HG02973 (cell line): ENCODE results near the gene SPAG6.
A peak's percentile ranks its signal among the peaks of the same experiment; 100 is the strongest.
"Not testable (repeated sequence)": the region's sequence is repeated elsewhere in the genome, so short reads cannot be mapped to it uniquely, and the experiment has no call there.

ENCODE experiments used
- ATAC-seq: cut with Tn5 transposase; IDR thresholded peaks from one replicate; pipeline ENCODE4 v1.9.1; 2021; ENCODE audit warnings: moderate library complexity; ENCODE audit not compliant: unreplicated experiment

The SPAG6 gene

GRCh38 chr10:22345301-22346095, at the start of gene SPAG6:
SPAG6 (plus strand) TSS chr10:22345496; CDS start chr10:22345612, 116 bp downstream.
- no peak for ATAC-seq

- ATAC-seq: no peak
These were observed 44.1 kb upstream of the SPAG6 start for GRCh38 chr10:22301193-22301592.

GRCh38 chr10:22303461-22303860, 41.8 kb upstream of the SPAG6 start:
- ATAC-seq: no peak

GRCh38 chr10:22305721-22306120, 39.6 kb upstream of the SPAG6 start:
- ATAC-seq: no peak

DNA sequence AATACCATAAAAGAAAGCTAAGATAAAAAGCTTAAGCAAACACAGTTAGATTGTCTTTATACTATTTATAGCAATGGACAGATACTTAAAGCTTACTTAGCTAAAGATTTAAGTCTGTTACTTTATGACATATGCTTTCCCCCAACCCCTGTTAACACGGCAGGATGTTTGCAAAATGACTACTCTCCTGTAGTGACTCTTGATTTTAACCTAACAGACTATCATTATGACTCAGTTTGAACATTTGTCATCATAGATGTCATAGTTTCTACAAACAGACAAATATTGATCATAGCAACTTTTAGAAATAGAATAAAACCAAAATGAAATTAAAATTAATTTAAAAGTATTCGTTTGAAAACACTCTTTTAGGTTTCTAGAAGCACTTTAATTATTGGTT, 36.9 kb upstream of the SPAG6 start:
- ATAC-seq: peak; percentile 93

GRCh38 chr10:22309180-22310000, 35.9 kb upstream of the SPAG6 start:
- ATAC-seq: no peak

GRCh38 chr10:22310012-22310411, 35.3 kb upstream of the SPAG6 start:
- ATAC-seq: not testable (repeated sequence)

DNA sequence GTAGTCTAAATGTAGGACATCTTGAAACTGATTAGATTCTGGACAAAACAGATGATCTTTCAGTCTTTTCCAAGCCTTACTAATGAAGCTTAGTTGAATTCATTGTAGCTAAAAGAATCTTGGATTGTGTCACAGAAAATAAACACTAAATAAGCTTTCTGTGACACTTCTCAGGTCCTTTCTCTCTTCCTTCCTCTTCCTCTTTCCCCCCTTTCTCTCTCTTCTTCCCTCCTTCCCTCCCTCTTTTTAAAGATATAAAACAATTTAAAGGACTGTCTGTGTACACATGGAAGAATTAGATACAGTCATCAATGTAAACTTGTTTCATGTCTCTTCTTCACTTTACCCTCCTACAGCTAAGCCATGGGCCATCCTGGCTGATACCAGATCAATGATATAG, 34.4 kb upstream of the SPAG6 start:
- ATAC-seq: no peak

DNA sequence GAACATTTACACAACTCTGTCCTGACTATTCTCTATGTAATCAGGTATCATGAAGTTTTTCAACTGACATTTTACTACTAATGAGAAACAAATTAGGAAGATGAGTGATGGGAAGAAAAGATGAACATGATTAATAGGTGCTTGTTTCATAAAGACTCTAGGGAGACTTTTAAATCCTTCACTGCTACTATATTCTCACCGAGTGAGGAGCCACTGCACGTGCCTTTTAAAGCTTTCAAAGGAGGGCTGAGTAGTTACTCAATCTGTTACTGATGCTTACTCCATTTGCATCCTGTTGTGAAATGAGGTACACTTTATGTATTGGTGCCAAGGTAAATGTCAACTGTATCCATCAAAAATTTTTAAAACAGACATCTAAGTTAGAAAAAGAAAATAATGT, 30.4 kb upstream of the SPAG6 start:
- ATAC-seq: no peak

GRCh38 chr10:22315455-22316285, 29.6 kb upstream of the SPAG6 start:
- peak; percentile 17 for ATAC-seq

DNA sequence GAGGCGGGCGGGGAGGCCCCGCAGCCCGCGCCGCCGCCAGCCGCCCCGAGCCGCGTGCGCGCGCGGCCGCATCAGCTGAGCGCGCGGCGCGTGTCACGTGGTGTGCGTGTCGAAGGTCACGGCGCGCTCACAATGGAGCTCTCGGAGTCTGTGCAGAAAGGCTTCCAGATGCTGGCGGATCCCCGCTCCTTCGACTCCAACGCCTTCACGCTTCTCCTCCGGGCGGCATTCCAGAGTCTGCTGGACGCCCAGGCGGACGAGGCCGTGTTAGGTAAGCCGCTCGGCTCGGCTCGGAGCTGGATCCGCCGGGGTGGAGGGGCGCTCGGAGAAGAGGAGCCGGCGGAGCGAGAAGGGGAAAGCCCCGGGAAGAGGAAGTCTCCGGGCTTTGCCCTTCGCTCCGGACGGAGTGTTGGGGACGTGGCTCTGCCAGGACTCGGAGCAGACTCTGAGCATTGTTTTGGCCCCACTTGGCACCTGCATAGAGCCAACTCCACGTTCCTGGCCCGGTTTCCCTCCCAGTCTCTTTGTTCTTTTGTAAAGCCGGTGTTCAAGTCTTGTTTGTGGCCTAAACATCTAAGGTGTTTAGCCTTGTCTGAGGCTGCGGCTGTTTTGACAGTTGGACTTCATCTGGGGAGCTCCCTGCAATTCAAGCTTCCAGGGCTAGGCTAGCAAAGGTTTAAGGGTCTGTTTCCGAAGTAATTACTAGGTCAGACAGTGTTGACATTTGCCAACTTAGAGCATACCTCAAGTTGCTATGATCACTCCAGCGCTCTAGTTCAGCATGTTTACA, 28.8 kb upstream of the SPAG6 start, which contains the start of gene COMMD3:
COMMD3 (plus strand) TSS at position 103 of the 790 bp plus-strand sequence; CDS start at position 133, 30 bp downstream.
- ATAC-seq: peak; percentile 53

DNA sequence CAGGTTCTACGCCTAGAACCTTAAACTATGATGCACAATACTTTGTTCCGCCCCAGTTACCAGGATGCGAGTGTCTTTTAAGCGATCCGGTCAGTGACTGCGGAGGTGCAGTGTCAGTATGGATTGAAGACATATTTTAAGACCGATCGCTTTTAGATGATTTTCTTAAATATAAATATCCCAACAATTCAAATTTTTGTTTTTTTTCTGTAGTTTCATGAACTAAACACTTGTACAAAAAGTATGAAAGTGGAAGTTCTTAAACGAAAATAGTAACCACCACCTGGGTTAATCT, 28.3 kb upstream of the SPAG6 start:
- no peak for ATAC-seq

- no peak for ATAC-seq
These were observed 27.3 kb upstream of the SPAG6 start for GRCh38 chr10:22317771-22318565.

GRCh38 chr10:22318772-22319171, 26.5 kb upstream of the SPAG6 start:
- no peak for ATAC-seq

DNA sequence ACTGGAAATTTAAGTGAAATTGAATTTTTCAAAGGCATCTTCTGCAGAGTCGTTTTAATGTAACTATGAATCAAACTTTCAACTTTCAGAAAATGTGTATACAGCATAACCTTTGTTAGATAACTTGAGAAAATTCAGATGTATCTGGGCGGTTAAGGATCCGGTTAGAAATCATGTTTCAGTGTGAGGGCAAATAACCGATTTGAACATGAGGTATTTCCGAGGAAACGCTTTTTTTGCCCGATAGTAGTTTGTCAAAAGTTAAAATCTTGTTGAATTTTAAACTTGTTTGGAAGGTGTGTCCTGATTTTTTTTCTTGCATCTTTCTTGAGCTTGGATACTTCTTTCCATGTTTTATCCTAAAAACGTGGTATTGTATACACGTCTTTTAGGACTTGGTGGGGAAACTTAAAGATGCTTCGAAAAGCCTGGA, 25.7 kb upstream of the SPAG6 start:
- ATAC-seq: no peak

DNA sequence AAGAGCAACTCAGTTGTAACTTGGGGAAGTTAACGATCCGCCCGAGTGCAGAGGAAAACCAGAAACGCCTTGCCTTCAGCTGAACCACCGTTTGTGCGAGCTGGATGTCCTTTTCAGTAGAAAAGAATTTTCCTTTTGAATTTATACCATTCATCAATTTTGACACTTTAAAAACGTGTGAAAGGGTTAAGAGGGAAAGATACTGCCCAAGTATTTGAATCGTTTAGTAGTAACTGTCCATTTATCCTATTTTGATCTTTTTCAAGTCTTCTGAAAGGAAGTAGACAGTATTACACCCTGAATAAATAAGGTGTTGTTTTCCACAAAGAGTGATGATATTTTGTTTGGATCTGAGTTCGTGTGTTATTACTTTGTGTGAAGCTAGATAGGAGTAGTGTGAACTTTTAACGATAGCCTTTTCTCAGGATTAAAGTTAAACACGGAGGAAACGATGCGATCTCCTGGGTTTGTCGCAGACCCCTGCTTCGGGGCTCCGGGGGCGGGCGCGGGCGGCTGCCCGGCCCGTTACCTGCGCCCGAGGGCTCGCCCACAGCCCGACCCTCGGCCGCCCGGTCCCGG, 25.2 kb upstream of the SPAG6 start:
- no peak for ATAC-seq

DNA sequence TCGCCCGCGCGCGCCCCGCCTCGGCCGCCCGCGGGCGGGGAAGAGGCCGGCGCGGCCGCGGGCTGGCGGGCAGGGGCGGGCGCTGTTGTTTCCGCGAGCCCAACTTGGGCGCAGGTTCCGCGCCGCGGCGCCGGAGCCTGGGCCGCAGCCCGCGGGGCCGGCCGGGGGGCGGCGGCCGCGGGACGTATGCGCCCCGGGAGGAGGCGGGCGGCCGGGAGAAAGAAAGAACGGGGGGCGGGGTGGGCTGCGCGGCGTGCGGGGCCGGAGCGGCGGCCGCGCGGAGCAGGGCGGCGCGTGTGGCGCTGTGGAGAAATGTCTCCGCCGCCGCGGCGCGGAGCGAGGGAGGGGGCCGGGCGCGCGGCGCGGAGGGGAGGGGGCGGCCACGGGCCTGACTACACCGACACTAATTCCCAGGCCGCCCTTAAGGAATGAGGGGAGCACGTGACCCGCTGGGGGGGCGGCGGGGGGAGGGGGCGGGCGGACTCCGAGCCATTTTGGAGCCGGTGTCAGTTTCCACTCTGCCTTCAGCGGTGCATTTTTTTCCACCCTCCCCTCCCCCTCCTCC, 24.6 kb upstream of the SPAG6 start, which contains the start of gene BMI1:
BMI1 (plus strand) TSS at position 509 of the 565 bp plus-strand sequence. CDS start 5,351 bp downstream, outside the sequence.
- ATAC-seq: peak; percentile 21

DNA sequence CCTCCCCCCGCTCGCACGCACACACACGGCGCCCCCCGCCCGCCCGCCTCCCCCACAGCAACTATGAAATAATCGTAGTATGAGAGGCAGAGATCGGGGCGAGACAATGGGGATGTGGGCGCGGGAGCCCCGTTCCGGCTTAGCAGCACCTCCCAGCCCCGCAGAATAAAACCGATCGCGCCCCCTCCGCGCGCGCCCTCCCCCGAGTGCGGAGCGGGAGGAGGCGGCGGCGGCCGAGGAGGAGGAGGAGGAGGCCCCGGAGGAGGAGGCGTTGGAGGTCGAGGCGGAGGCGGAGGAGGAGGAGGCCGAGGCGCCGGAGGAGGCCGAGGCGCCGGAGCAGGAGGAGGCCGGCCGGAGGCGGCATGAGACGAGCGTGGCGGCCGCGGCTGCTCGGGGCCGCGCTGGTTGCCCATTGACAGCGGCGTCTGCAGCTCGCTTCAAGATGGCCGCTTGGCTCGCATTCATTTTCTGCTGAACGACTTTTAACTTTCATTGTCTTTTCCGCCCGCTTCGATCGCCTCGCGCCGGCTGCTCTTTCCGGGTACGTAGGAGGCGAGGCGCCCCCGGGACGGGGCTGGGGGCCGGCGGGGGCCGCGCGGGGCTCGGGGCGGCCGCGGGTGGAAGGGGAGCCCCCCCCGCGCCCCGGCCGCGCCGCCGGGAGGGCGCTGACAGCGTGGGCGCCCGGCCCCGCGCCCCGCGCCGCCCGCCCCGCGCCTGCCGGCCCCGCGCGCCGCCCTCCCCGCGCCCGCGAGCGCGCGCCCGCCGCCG, 24.0 kb upstream of the SPAG6 start:
- no peak for ATAC-seq
